HepG2 (cell line): Measurements from ENCODE around the gene EMC8. TPM values are rescaled to one million over a fixed set of nuclear protein-coding genes. Genes with fewer than 3 reads are reported as not detected.

Experiments used
- MAZ ChIP-seq, 2 experiments: sonication (generic) in 1 of 2; formaldehyde crosslinking in 1 of 2; IDR thresholded peaks; 2 replicates each; pipeline versions ENCODE4 v1.5.0 to v1.6.1; 2012 to 2020; ENCODE audit warnings: low read depth in 2 of 2, mild to moderate bottlenecking in 2 of 2, borderline replicate concordance in 1 of 2, improper control_type of control experiment in 1 of 2, low read length in 1 of 2, missing genetic modification reagents in 1 of 2, moderate library complexity in 1 of 2
- MTERF4 ChIP-seq: sonication (generic); formaldehyde crosslinking; IDR thresholded peaks from 2 replicates; pipeline ENCODE4 v1.8.0; 2023; ENCODE audit warnings: mild to moderate bottlenecking, missing genetic modification reagents
- NCOA5 ChIP-seq: sonication (generic); formaldehyde crosslinking; IDR thresholded peaks from 2 replicates; pipeline ENCODE4 v1.4.0; 2020; ENCODE audit warnings: missing genetic modification reagents
- NFE2L1 ChIP-seq: sonication (generic); formaldehyde crosslinking; IDR thresholded peaks from 2 replicates; pipeline ENCODE4 v1.4.0; 2020; ENCODE audit warnings: missing genetic modification reagents, mild to moderate bottlenecking, borderline replicate concordance
- RELA ChIP-seq: sonication (generic); formaldehyde crosslinking; IDR thresholded peaks from 2 replicates; pipeline ENCODE4 v1.4.0; 2020; ENCODE audit warnings: missing genetic modification reagents
- SAFB2 ChIP-seq: sonication (generic); formaldehyde crosslinking; IDR thresholded peaks from 2 replicates; pipeline ENCODE4 v1.5.1; 2020; ENCODE audit warnings: missing genetic modification reagents, low read depth, mild to moderate bottlenecking, borderline replicate concordance
- ZBTB42 ChIP-seq: sonication (generic); formaldehyde crosslinking; IDR thresholded peaks from 2 replicates; pipeline ENCODE4 v1.5.0; 2020; ENCODE audit warnings: mild to moderate bottlenecking, missing genetic modification reagents
- ZEB1 ChIP-seq: IDR thresholded peaks from 2 replicates; pipeline ENCODE4 v1.6.1; 2012; ENCODE audit warnings: mild to moderate bottlenecking, low read depth, inconsistent platforms; ENCODE audit not compliant: insufficient replicate concordance
- ZFP91 ChIP-seq: sonication (generic); formaldehyde crosslinking; IDR thresholded peaks from 2 replicates; pipeline ENCODE4 v1.9.0; 2022; ENCODE audit warnings: missing genetic modification reagents, mild to moderate bottlenecking, borderline replicate concordance
- ZNF136 ChIP-seq: sonication (generic); formaldehyde crosslinking; IDR thresholded peaks from 2 replicates; pipeline ENCODE4 v1.8.1; 2022; ENCODE audit warnings: low read depth, mild to moderate bottlenecking, moderate library complexity, missing genetic modification reagents
- ZNF260 ChIP-seq: sonication (generic); formaldehyde crosslinking; IDR thresholded peaks from 2 replicates; pipeline ENCODE4 v1.4.0; 2020; ENCODE audit warnings: missing genetic modification reagents, low read depth, mild to moderate bottlenecking, borderline replicate concordance
- polyA plus RNA-seq, 8 experiments: library from polyadenylated mRNA; depleted of rRNA in 3 of 8; stranded (reverse) in 7 of 8; unstranded in 1 of 8; fragments of >200 nt; fragmentation: Illumina TruSeq in 4 of 8; extraction: Trizol in 4 of 8; gene quantifications; 2 replicates each; pipeline versions ENCODE4 v1.2.1 to v1.2.3, GENCODE V29; 2011 to 2016; ENCODE audit warnings: low read depth in 4 of 8, missing spikeins in 1 of 8, mixed read lengths in 1 of 8; ENCODE audit not compliant: insufficient read depth in 1 of 8
- total RNA-seq, 5 experiments: library from RNA; depleted of rRNA; stranded (reverse); fragments of >200 nt; fragmentation: Illumina TruSeq; extraction: Trizol; gene quantifications; 2 replicates each; pipeline ENCODE4 v1.2.3, GENCODE V29; 2016; ENCODE audit warnings: low read depth in 1 of 5
- TF ChIP-seq, protein P1 (sequence below): sonication (generic); formaldehyde crosslinking; IDR thresholded peaks from 2 replicates; pipeline ENCODE4 v1.4.0; 2020; ENCODE audit warnings: missing genetic modification reagents
- TF ChIP-seq, protein P2 (sequence below): sonication (generic); formaldehyde crosslinking; IDR thresholded peaks from 2 replicates; pipeline ENCODE4 v1.4.0; 2020; ENCODE audit warnings: mild to moderate bottlenecking, missing genetic modification reagents

The EMC8 gene
- total and polyA plus RNA-seq, 2 of the 13 experiments (the other 11 are each of a cell fraction or from before 2014, with no cell fraction given), result 55.0 to 76.0 TPM

- TF ChIP-seq, protein P1, sequence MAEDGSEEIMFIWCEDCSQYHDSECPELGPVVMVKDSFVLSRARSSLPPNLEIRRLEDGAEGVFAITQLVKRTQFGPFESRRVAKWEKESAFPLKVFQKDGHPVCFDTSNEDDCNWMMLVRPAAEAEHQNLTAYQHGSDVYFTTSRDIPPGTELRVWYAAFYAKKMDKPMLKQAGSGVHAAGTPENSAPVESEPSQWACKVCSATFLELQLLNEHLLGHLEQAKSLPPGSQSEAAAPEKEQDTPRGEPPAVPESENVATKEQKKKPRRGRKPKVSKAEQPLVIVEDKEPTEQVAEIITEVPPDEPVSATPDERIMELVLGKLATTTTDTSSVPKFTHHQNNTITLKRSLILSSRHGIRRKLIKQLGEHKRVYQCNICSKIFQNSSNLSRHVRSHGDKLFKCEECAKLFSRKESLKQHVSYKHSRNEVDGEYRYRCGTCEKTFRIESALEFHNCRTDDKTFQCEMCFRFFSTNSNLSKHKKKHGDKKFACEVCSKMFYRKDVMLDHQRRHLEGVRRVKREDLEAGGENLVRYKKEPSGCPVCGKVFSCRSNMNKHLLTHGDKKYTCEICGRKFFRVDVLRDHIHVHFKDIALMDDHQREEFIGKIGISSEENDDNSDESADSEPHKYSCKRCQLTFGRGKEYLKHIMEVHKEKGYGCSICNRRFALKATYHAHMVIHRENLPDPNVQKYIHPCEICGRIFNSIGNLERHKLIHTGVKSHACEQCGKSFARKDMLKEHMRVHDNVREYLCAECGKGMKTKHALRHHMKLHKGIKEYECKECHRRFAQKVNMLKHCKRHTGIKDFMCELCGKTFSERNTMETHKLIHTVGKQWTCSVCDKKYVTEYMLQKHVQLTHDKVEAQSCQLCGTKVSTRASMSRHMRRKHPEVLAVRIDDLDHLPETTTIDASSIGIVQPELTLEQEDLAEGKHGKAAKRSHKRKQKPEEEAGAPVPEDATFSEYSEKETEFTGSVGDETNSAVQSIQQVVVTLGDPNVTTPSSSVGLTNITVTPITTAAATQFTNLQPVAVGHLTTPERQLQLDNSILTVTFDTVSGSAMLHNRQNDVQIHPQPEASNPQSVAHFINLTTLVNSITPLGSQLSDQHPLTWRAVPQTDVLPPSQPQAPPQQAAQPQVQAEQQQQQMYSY (CRISPR knock-in tag), result no peak
- no peak for TF ChIP-seq ZEB1
- peak; percentile 72; the same call in 1 of the 2 replicates for TF ChIP-seq ZFP91
- TF ChIP-seq SAFB2 (CRISPR knock-in tag), result no peak
- peak; percentile 52; the same call in 1 of the 2 replicates for TF ChIP-seq MAZ (IDR thresholded peaks at IDR 0.05; ENCODE audit: borderline replicate concordance, low read depth, low read length)
- TF ChIP-seq MAZ (CRISPR knock-in tag; IDR thresholded peaks at IDR 0.05; ENCODE audit: low read depth), result peak; percentile 47; the same call in 1 of the 2 replicates
- no peak for TF ChIP-seq NFE2L1 (CRISPR knock-in tag)
- TF ChIP-seq MTERF4, result no peak
- 0 out of 2 replicates have a peak, but pooled peaks have one; percentile 34 for TF ChIP-seq RELA (CRISPR knock-in tag)
- TF ChIP-seq ZBTB42, result no peak
- TF ChIP-seq ZNF260 (CRISPR knock-in tag), result no peak
- TF ChIP-seq NCOA5, result no peak
- TF ChIP-seq, protein P2, sequence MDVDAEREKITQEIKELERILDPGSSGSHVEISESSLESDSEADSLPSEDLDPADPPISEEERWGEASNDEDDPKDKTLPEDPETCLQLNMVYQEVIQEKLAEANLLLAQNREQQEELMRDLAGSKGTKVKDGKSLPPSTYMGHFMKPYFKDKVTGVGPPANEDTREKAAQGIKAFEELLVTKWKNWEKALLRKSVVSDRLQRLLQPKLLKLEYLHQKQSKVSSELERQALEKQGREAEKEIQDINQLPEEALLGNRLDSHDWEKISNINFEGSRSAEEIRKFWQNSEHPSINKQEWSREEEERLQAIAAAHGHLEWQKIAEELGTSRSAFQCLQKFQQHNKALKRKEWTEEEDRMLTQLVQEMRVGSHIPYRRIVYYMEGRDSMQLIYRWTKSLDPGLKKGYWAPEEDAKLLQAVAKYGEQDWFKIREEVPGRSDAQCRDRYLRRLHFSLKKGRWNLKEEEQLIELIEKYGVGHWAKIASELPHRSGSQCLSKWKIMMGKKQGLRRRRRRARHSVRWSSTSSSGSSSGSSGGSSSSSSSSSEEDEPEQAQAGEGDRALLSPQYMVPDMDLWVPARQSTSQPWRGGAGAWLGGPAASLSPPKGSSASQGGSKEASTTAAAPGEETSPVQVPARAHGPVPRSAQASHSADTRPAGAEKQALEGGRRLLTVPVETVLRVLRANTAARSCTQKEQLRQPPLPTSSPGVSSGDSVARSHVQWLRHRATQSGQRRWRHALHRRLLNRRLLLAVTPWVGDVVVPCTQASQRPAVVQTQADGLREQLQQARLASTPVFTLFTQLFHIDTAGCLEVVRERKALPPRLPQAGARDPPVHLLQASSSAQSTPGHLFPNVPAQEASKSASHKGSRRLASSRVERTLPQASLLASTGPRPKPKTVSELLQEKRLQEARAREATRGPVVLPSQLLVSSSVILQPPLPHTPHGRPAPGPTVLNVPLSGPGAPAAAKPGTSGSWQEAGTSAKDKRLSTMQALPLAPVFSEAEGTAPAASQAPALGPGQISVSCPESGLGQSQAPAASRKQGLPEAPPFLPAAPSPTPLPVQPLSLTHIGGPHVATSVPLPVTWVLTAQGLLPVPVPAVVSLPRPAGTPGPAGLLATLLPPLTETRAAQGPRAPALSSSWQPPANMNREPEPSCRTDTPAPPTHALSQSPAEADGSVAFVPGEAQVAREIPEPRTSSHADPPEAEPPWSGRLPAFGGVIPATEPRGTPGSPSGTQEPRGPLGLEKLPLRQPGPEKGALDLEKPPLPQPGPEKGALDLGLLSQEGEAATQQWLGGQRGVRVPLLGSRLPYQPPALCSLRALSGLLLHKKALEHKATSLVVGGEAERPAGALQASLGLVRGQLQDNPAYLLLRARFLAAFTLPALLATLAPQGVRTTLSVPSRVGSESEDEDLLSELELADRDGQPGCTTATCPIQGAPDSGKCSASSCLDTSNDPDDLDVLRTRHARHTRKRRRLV (CRISPR knock-in tag), result no peak
- TF ChIP-seq ZNF136 (CRISPR knock-in tag), result no peak
Observed at GRCh38 chr16:85821390-85822135, 22.2 kb upstream of the EMC8 start (continued).
